ENCODE measurements around the gene CAB39L.

DNA sequence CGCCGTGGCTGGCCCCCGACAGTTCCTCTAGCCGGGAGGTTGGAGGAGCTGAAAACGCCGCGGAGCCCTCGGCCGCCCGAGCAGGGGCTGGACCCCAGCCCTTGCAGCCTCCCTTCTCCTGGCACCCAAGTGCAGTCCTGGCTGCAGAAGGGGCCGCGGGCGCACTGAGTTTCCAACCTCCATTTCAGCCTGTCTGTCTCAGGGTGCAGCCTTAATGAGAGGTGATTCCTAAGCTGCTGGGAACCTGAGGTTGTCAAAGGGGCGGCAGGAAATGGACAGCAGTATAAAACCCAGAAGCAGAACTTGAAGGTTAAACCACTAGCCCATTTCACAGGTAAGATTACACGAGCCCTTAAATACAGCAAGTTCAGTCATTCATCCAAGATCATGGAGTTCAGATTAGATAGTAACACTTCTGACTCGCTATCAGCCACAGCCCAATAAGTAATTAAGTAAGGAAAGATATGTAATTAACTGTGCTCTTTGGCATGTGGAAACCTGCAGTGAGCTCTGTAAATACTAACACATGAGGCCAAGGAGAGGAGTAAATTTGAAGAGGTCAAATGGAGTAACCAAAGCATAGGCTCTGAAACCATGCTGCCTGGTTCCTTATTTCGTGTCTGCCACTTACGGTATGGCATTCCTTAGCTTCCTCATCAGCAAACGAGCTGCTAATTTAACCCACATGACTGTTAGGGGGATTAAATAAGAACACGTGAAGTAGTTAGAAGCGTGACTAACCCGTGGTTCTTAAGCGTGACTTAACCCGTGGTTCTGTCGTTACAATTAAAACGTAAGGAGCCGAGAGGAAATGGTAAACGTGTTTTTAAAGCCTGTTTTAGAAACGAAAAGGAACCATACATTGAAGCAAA lies 896 bp upstream of the CAB39L start:
- TF ChIP-seq, protein P1, sequence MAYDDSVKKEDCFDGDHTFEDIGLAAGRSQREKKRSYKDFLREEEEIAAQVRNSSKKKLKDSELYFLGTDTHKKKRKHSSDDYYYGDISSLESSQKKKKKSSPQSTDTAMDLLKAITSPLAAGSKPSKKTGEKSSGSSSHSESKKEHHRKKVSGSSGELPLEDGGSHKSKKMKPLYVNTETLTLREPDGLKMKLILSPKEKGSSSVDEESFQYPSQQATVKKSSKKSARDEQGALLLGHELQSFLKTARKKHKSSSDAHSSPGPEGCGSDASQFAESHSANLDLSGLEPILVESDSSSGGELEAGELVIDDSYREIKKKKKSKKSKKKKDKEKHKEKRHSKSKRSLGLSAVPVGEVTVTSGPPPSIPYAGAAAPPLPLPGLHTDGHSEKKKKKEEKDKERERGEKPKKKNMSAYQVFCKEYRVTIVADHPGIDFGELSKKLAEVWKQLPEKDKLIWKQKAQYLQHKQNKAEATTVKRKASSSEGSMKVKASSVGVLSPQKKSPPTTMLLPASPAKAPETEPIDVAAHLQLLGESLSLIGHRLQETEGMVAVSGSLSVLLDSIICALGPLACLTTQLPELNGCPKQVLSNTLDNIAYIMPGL (CRISPR knock-in tag; IDR thresholded peaks at IDR 0.05; ENCODE audit: borderline replicate concordance), result no peak
- no peak for TF ChIP-seq JUNB (IDR thresholded peaks at IDR 0.05)
- TF ChIP-seq, protein P2, sequence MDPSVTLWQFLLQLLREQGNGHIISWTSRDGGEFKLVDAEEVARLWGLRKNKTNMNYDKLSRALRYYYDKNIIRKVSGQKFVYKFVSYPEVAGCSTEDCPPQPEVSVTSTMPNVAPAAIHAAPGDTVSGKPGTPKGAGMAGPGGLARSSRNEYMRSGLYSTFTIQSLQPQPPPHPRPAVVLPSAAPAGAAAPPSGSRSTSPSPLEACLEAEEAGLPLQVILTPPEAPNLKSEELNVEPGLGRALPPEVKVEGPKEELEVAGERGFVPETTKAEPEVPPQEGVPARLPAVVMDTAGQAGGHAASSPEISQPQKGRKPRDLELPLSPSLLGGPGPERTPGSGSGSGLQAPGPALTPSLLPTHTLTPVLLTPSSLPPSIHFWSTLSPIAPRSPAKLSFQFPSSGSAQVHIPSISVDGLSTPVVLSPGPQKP (IDR thresholded peaks at IDR 0.05; ENCODE audit: low read depth, low read length), result no peak
- no peak for TF ChIP-seq HOXB5 (CRISPR knock-in tag; IDR thresholded peaks at IDR 0.05)
- no peak for TF ChIP-seq POLR2A (IDR thresholded peaks at IDR 0.05; ENCODE audit: low read length)
- TF ChIP-seq, protein P3, sequence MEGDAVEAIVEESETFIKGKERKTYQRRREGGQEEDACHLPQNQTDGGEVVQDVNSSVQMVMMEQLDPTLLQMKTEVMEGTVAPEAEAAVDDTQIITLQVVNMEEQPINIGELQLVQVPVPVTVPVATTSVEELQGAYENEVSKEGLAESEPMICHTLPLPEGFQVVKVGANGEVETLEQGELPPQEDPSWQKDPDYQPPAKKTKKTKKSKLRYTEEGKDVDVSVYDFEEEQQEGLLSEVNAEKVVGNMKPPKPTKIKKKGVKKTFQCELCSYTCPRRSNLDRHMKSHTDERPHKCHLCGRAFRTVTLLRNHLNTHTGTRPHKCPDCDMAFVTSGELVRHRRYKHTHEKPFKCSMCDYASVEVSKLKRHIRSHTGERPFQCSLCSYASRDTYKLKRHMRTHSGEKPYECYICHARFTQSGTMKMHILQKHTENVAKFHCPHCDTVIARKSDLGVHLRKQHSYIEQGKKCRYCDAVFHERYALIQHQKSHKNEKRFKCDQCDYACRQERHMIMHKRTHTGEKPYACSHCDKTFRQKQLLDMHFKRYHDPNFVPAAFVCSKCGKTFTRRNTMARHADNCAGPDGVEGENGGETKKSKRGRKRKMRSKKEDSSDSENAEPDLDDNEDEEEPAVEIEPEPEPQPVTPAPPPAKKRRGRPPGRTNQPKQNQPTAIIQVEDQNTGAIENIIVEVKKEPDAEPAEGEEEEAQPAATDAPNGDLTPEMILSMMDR (IDR thresholded peaks at IDR 0.05), result no peak
